Erythroblast (primary cell): Measurements from ENCODE around the gene UHRF2.

Experiments
- GATA1 ChIP-seq: IDR thresholded peaks from 2 replicates; pipeline ENCODE4 v1.6.1; 2011; ENCODE audit warnings: low read depth, mild to moderate bottlenecking, control low read depth, low read length, moderate library complexity
- POLR2A ChIP-seq: IDR thresholded peaks from 2 replicates; pipeline ENCODE4 v1.6.1; 2011; ENCODE audit warnings: mild to moderate bottlenecking, low read length

DNA sequence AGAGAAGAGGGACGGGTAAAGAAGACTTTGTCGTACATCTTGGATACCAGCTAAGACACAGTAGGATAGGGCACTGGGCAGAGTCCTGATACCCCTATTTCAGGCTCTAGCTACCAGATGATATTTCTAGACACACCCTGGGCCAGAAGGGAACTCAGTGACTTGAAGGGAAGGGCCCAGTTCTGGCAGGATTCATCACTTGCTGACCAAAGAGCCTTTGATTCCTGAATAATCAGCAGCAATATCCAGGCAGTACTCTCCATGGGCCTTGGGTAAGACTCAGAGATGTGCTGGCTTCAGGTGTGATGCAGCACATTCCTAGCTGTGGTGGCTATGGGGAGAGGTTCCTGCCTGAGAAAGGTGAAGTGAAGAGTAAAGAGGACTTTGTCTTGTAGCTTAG is 44.2 kb upstream of the UHRF2 start:
- no peak for TF ChIP-seq POLR2A
- no peak for TF ChIP-seq GATA1
